ENCODE measurements around the gene DDX55. TPM values are rescaled to one million over a fixed set of nuclear protein-coding genes. Genes with fewer than 3 reads are reported as not detected.

The DDX55 gene
- total and polyA plus RNA-seq, 2 of the 13 experiments (the other 11 are each of a cell fraction or from before 2014, with no cell fraction given): 22.2 to 37.0 TPM

DNA sequence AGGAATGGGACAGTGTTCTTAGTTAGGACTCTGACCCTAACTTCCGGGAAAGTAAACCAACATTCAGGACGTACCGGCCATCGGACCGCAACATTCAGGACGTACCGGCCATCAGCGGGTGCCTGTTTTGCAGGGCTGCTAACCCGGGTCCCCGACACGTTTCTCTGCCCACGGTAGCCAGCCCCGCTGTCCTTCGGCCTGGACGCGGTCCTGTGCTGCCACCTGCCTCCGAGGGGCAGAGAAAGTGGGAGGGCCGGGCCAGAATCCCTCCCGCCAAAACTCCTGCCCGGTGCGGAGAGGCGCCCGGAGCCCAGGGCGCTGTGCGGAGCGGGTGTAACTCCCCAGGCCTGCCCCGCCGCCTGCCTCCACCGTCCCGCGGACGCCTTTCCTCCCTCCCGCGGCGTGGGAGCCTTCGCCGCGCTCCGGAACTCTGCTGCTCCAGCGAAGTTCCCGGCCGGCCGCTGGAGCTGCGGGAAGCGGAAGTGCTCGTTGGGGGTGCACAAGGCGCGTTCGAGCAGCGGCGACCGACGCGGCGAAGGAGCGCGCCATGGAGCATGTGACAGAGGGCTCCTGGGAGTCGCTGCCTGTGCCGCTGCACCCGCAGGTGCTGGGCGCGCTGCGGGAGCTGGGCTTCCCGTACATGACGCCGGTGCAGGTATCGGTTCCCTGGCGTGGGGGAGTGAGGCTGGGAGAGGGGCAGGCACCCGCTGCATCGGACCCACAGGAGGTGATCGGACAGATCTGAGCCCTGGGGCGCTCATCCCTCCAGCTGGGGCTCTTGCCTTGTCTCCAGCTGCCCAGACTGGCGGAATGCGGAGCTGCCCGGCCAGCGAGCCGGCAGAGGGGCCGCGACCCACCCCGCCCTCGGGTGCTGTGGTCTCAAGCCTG is at the start of gene DDX55 (continued):
- TF ChIP-seq, protein P1, sequence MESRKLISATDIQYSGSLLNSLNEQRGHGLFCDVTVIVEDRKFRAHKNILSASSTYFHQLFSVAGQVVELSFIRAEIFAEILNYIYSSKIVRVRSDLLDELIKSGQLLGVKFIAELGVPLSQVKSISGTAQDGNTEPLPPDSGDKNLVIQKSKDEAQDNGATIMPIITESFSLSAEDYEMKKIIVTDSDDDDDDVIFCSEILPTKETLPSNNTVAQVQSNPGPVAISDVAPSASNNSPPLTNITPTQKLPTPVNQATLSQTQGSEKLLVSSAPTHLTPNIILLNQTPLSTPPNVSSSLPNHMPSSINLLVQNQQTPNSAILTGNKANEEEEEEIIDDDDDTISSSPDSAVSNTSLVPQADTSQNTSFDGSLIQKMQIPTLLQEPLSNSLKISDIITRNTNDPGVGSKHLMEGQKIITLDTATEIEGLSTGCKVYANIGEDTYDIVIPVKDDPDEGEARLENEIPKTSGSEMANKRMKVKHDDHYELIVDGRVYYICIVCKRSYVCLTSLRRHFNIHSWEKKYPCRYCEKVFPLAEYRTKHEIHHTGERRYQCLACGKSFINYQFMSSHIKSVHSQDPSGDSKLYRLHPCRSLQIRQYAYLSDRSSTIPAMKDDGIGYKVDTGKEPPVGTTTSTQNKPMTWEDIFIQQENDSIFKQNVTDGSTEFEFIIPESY (CRISPR knock-in tag; IDR thresholded peaks at IDR 0.05): peak; percentile 78
- TF ChIP-seq, protein P2, sequence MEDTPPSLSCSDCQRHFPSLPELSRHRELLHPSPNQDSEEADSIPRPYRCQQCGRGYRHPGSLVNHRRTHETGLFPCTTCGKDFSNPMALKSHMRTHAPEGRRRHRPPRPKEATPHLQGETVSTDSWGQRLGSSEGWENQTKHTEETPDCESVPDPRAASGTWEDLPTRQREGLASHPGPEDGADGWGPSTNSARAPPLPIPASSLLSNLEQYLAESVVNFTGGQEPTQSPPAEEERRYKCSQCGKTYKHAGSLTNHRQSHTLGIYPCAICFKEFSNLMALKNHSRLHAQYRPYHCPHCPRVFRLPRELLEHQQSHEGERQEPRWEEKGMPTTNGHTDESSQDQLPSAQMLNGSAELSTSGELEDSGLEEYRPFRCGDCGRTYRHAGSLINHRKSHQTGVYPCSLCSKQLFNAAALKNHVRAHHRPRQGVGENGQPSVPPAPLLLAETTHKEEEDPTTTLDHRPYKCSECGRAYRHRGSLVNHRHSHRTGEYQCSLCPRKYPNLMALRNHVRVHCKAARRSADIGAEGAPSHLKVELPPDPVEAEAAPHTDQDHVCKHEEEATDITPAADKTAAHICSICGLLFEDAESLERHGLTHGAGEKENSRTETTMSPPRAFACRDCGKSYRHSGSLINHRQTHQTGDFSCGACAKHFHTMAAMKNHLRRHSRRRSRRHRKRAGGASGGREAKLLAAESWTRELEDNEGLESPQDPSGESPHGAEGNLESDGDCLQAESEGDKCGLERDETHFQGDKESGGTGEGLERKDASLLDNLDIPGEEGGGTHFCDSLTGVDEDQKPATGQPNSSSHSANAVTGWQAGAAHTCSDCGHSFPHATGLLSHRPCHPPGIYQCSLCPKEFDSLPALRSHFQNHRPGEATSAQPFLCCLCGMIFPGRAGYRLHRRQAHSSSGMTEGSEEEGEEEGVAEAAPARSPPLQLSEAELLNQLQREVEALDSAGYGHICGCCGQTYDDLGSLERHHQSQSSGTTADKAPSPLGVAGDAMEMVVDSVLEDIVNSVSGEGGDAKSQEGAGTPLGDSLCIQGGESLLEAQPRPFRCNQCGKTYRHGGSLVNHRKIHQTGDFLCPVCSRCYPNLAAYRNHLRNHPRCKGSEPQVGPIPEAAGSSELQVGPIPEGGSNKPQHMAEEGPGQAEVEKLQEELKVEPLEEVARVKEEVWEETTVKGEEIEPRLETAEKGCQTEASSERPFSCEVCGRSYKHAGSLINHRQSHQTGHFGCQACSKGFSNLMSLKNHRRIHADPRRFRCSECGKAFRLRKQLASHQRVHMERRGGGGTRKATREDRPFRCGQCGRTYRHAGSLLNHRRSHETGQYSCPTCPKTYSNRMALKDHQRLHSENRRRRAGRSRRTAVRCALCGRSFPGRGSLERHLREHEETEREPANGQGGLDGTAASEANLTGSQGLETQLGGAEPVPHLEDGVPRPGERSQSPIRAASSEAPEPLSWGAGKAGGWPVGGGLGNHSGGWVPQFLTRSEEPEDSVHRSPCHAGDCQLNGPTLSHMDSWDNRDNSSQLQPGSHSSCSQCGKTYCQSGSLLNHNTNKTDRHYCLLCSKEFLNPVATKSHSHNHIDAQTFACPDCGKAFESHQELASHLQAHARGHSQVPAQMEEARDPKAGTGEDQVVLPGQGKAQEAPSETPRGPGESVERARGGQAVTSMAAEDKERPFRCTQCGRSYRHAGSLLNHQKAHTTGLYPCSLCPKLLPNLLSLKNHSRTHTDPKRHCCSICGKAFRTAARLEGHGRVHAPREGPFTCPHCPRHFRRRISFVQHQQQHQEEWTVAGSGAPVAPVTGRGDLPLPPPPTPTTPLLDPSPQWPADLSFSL (CRISPR knock-in tag; IDR thresholded peaks at IDR 0.05): no peak
- peak; percentile 97 for TF ChIP-seq BORCS8-MEF2B (CRISPR knock-in tag; IDR thresholded peaks at IDR 0.05)
- peak; percentile 91; the same call in 1 of the 2 replicates for TF ChIP-seq ZNF510 (CRISPR knock-in tag; IDR thresholded peaks at IDR 0.05; ENCODE audit: low read depth)
- TF ChIP-seq RARG (CRISPR knock-in tag; IDR thresholded peaks at IDR 0.05; ENCODE audit: low read depth): 0 out of 2 replicates have a peak, but pooled peaks have one; percentile 62
- TF ChIP-seq NCOA2 (CRISPR knock-in tag; IDR thresholded peaks at IDR 0.05): peak; percentile 65; the same call in 1 of the 2 replicates
- peak; percentile 94; the same call in 2 of the 3 replicates for TF ChIP-seq MXI1 (IDR thresholded peaks at IDR 0.05; ENCODE audit: borderline replicate concordance, low read depth, low read length)
- peak; percentile 100 for TF ChIP-seq GATAD1 (CRISPR knock-in tag; IDR thresholded peaks at IDR 0.05)
- TF ChIP-seq ZNF780A (CRISPR knock-in tag; IDR thresholded peaks at IDR 0.05): peak; percentile 64; the same call in 1 of the 2 replicates
- TF ChIP-seq, protein P3, sequence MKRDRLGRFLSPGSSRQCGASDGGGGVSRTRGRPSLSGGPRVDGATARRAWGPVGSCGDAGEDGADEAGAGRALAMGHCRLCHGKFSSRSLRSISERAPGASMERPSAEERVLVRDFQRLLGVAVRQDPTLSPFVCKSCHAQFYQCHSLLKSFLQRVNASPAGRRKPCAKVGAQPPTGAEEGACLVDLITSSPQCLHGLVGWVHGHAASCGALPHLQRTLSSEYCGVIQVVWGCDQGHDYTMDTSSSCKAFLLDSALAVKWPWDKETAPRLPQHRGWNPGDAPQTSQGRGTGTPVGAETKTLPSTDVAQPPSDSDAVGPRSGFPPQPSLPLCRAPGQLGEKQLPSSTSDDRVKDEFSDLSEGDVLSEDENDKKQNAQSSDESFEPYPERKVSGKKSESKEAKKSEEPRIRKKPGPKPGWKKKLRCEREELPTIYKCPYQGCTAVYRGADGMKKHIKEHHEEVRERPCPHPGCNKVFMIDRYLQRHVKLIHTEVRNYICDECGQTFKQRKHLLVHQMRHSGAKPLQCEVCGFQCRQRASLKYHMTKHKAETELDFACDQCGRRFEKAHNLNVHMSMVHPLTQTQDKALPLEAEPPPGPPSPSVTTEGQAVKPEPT (CRISPR knock-in tag; IDR thresholded peaks at IDR 0.05; ENCODE audit: low read depth): no peak; the same call in 1 of the 2 replicates
- TF ChIP-seq, protein P4, sequence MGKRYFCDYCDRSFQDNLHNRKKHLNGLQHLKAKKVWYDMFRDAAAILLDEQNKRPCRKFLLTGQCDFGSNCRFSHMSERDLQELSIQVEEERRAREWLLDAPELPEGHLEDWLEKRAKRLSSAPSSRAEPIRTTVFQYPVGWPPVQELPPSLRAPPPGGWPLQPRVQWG (CRISPR knock-in tag; IDR thresholded peaks at IDR 0.05; ENCODE audit: borderline replicate concordance, low read depth): no peak
- TF ChIP-seq U2AF1 (optimal IDR thresholded peaks at IDR 0.05; ENCODE audit: low read depth, low read length): no peak
- TF ChIP-seq ARID2 (CRISPR knock-in tag; IDR thresholded peaks at IDR 0.05; ENCODE audit: borderline replicate concordance): no peak; the same call in 1 of the 2 replicates

Data from HepG2 (cell line).